ENCODE data around the gene KRT83.

DNA sequence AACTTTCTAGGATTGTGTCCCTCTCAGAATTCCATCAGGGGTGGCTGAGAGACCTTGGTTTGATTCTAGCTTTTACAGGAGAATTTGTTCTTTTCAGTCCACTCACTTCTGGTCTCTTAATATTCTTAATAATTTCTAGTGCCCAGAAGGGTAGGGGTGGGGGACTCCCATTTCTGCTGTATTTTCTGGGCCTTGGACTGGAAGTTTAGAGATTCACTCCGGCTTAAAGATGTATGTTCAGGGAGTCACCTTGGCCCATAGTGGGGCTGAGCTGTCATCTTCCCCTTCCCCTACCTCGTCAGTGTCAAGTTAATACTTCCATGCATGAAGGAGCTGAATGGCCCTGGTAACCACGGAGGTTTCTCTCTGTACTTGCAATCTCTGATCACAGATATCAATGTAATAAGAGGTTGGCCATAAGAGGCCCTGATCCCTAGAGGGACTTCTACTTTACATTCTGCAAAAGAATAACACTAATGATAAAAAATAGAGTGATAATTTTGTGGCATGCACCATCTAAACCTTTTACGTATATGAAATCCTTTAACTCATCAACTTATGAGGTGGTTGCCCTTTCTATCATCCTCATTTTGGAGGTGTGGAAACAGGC, 36.5 kb downstream of the KRT83 start:
- TF ChIP-seq, protein P1, sequence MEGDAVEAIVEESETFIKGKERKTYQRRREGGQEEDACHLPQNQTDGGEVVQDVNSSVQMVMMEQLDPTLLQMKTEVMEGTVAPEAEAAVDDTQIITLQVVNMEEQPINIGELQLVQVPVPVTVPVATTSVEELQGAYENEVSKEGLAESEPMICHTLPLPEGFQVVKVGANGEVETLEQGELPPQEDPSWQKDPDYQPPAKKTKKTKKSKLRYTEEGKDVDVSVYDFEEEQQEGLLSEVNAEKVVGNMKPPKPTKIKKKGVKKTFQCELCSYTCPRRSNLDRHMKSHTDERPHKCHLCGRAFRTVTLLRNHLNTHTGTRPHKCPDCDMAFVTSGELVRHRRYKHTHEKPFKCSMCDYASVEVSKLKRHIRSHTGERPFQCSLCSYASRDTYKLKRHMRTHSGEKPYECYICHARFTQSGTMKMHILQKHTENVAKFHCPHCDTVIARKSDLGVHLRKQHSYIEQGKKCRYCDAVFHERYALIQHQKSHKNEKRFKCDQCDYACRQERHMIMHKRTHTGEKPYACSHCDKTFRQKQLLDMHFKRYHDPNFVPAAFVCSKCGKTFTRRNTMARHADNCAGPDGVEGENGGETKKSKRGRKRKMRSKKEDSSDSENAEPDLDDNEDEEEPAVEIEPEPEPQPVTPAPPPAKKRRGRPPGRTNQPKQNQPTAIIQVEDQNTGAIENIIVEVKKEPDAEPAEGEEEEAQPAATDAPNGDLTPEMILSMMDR (IDR thresholded peaks at IDR 0.05), result no peak
- TF ChIP-seq, protein P2, sequence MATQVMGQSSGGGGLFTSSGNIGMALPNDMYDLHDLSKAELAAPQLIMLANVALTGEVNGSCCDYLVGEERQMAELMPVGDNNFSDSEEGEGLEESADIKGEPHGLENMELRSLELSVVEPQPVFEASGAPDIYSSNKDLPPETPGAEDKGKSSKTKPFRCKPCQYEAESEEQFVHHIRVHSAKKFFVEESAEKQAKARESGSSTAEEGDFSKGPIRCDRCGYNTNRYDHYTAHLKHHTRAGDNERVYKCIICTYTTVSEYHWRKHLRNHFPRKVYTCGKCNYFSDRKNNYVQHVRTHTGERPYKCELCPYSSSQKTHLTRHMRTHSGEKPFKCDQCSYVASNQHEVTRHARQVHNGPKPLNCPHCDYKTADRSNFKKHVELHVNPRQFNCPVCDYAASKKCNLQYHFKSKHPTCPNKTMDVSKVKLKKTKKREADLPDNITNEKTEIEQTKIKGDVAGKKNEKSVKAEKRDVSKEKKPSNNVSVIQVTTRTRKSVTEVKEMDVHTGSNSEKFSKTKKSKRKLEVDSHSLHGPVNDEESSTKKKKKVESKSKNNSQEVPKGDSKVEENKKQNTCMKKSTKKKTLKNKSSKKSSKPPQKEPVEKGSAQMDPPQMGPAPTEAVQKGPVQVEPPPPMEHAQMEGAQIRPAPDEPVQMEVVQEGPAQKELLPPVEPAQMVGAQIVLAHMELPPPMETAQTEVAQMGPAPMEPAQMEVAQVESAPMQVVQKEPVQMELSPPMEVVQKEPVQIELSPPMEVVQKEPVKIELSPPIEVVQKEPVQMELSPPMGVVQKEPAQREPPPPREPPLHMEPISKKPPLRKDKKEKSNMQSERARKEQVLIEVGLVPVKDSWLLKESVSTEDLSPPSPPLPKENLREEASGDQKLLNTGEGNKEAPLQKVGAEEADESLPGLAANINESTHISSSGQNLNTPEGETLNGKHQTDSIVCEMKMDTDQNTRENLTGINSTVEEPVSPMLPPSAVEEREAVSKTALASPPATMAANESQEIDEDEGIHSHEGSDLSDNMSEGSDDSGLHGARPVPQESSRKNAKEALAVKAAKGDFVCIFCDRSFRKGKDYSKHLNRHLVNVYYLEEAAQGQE (IDR thresholded peaks at IDR 0.05), result no peak
- TF ChIP-seq TP53 (CRISPR knock-in tag; IDR thresholded peaks at IDR 0.05) (no peak), POLR2A (IDR thresholded peaks at IDR 0.05; ENCODE audit: low read length) (peak; percentile 55), JUN (IDR thresholded peaks at IDR 0.05) (no peak; a peak in 2 of 5 replicates), BHLHE40 (IDR thresholded peaks at IDR 0.05; ENCODE audit: low read depth, low read length) (no peak), PHF8 (IDR thresholded peaks at IDR 0.05; ENCODE audit: borderline replicate concordance, low read depth) (no peak)
- TF ChIP-seq, protein P3, sequence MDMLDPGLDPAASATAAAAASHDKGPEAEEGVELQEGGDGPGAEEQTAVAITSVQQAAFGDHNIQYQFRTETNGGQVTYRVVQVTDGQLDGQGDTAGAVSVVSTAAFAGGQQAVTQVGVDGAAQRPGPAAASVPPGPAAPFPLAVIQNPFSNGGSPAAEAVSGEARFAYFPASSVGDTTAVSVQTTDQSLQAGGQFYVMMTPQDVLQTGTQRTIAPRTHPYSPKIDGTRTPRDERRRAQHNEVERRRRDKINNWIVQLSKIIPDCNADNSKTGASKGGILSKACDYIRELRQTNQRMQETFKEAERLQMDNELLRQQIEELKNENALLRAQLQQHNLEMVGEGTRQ (IDR thresholded peaks at IDR 0.05), result no peak
- TF ChIP-seq, protein P4, sequence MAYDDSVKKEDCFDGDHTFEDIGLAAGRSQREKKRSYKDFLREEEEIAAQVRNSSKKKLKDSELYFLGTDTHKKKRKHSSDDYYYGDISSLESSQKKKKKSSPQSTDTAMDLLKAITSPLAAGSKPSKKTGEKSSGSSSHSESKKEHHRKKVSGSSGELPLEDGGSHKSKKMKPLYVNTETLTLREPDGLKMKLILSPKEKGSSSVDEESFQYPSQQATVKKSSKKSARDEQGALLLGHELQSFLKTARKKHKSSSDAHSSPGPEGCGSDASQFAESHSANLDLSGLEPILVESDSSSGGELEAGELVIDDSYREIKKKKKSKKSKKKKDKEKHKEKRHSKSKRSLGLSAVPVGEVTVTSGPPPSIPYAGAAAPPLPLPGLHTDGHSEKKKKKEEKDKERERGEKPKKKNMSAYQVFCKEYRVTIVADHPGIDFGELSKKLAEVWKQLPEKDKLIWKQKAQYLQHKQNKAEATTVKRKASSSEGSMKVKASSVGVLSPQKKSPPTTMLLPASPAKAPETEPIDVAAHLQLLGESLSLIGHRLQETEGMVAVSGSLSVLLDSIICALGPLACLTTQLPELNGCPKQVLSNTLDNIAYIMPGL (CRISPR knock-in tag; IDR thresholded peaks at IDR 0.05; ENCODE audit: borderline replicate concordance), result peak; percentile 15
